OCI-LY7 (cell line): Measurements from ENCODE around the gene USP35. TPM values are rescaled to one million over a fixed set of nuclear protein-coding genes. Genes with fewer than 3 reads are reported as not detected.

Source experiments
- BruUV-seq: library from RNA; stranded (reverse); fragments of 400-500 nt; replicated peaks from 2 replicates; lab custom pipeline; 2021; lab: Mats Ljungman, UMichigan
- CTCF ChIA-PET: fragments of 300-600 bp; sonication (Branson Sonifier 250); formaldehyde crosslinking; loops from one replicate; lab custom pipeline; 2022; ENCODE audit warnings: antibody characterized with exemption; ENCODE audit not compliant: unreplicated experiment; lab: Charles Lee
- POLR2A ChIA-PET: fragments of 300-600 bp; sonication (Branson Sonifier 250); formaldehyde crosslinking; loops from one replicate; lab custom pipeline; 2022; ENCODE audit warnings: antibody characterized with exemption; lab: Charles Lee
- DNase-seq: peaks from one replicate; pipeline ENCODE4 v3.0.0-alpha.2; 2015; ENCODE audit warnings: low spot score
- H2AFZ ChIP-seq: fragments of 200-600 bp; sonication (generic), shearing (Covaris generic); 2 replicates; pipeline ENCODE4 v1.6.1; 2014; ENCODE audit warnings: mild to moderate bottlenecking, antibody characterized with exemption, low read length, moderate library complexity
- H3K27ac ChIP-seq: fragments of 200-600 bp; sonication (generic); 2 replicates; pipeline ENCODE4 v1.5.1; 2014; ENCODE audit warnings: mixed run types, low read depth, mild to moderate bottlenecking, moderate library complexity, low read length, inconsistent platforms; ENCODE audit not compliant: poor library complexity, severe bottlenecking
- H3K36me3 ChIP-seq: fragments of 200-600 bp; sonication (generic); 2 replicates; pipeline ENCODE4 v1.6.1; 2014; ENCODE audit warnings: mild to moderate bottlenecking, antibody characterized with exemption, low read length, moderate library complexity, mixed read lengths; ENCODE audit not compliant: insufficient read depth
- H3K4me1 ChIP-seq: fragments of 200-600 bp; sonication (generic); 2 replicates; pipeline ENCODE4 v1.5.1; 2014; ENCODE audit warnings: mild to moderate bottlenecking, low read length; ENCODE audit not compliant: insufficient read depth, poor library complexity, severe bottlenecking
- H3K4me2 ChIP-seq: fragments of 200-600 bp; sonication (generic); 2 replicates; pipeline ENCODE4 v1.6.1; 2014; ENCODE audit warnings: mild to moderate bottlenecking, low read length
- H3K4me3 ChIP-seq: fragments of 200-600 bp; sonication (generic); 2 replicates; pipeline ENCODE4 v1.5.1; 2014; ENCODE audit warnings: mild to moderate bottlenecking, low read depth, low read length; ENCODE audit not compliant: poor library complexity, severe bottlenecking
- H3K79me2 ChIP-seq: fragments of 200-600 bp; sonication (generic); 2 replicates; pipeline ENCODE4 v1.6.1; 2016; ENCODE audit warnings: low read depth, mild to moderate bottlenecking, low read length, moderate library complexity, mixed read lengths; ENCODE audit not compliant: insufficient read depth
- H3K9me2 ChIP-seq: fragments of 200-600 bp; sonication (generic); 2 replicates; pipeline ENCODE4 v1.6.1; 2016; ENCODE audit warnings: mild to moderate bottlenecking, low read length, mixed read lengths; ENCODE audit not compliant: insufficient read depth
- H3K9me3 ChIP-seq: fragments of 200-600 bp; sonication (generic); 2 replicates; pipeline ENCODE4 v1.6.1; 2014; ENCODE audit warnings: mild to moderate bottlenecking, mixed run types, low read length, mixed read lengths
- H4K20me1 ChIP-seq: fragments of 200-600 bp; sonication (generic); 2 replicates; pipeline ENCODE4 v1.6.1; 2014; ENCODE audit warnings: mild to moderate bottlenecking, antibody characterized with exemption, low read length, moderate library complexity, mixed read lengths; ENCODE audit not compliant: insufficient read depth
- CTCF ChIP-seq: fragments of 200-600 bp; sonication (generic); conservative IDR thresholded peaks from 2 replicates; pipeline ENCODE4 v1.5.1; 2014; ENCODE audit warnings: mild to moderate bottlenecking, antibody characterized with exemption, low read length, moderate library complexity, mixed read lengths
- EZH2phosphoT487 ChIP-seq: fragments of 200-600 bp; sonication (generic); IDR thresholded peaks from 2 replicates; pipeline ENCODE4 v1.6.1; 2018; ENCODE audit warnings: low read depth, borderline replicate concordance, mild to moderate bottlenecking, mixed run types, antibody characterized with exemption, low read length, moderate library complexity, mixed read lengths
- intact Hi-C: fragments of 100-400 bp; cut with micrococcal nuclease; formaldehyde crosslinking; loops from one replicate; pipeline ENCODE4 v1.10.0; 2022; ENCODE audit not compliant: unreplicated experiment
- total RNA-seq, 2 experiments: library from RNA; depleted of rRNA in 1 of 2; stranded (reverse); fragments of >200 nt in 1 of 2; shearing (Covaris generic) in 1 of 2; gene quantifications; 2 replicates each; pipeline ENCODE4 v1.2.3, GENCODE V29; 2014 to 2022

USP35 gene
- total RNA-seq, 2 experiments from 2014 or later = 3.2 to 4.9 TPM

- Histone ChIP-seq H3K4me3 (no peak overlapping the region), H3K9me2 (no peaks in the 10 kb centered on the region), H3K79me2 (no peaks in the 10 kb centered on the region), H2AFZ (no peak overlapping the region), H3K4me2 (no peak overlapping the region), H4K20me1 (no peaks in the 10 kb centered on the region), H3K27ac (no peak overlapping the region), H3K4me1 (peaks cover 15% of the 10 kb centered on the region), H3K9me3 (no peaks in the 10 kb centered on the region), H3K36me3 (no peaks in the 10 kb centered on the region)
- no TSS peak for BruUV-seq
- CTCF ChIA-PET = no interaction called here
- no peak for TF ChIP-seq EZH2phosphoT487
- TF ChIP-seq CTCF = no peak
- POLR2A ChIA-PET = interaction anchor here (0.6 kb wide), 1 partner anchor 35 kb away, joined by 3 read pairs; no protein-coding TSS in a partner anchor
- no peak for DNase-seq
- intact Hi-C loops = no loop called here
These were observed 16.5 kb downstream of the USP35 start for GRCh38 chr11:78205256-78205655.

GRCh38 chr11:78205691-78206090, 17.0 kb downstream of the USP35 start:
- Histone ChIP-seq H2AFZ (no peak overlapping the region), H3K79me2 (no peaks in the 10 kb centered on the region), H3K36me3 (no peaks in the 10 kb centered on the region), H3K4me1 (peaks cover 15% of the 10 kb centered on the region), H3K9me2 (no peaks in the 10 kb centered on the region), H3K27ac (no peak overlapping the region), H4K20me1 (no peaks in the 10 kb centered on the region), H3K9me3 (no peaks in the 10 kb centered on the region), H3K4me3 (no peak overlapping the region), H3K4me2 (no peak overlapping the region)
- BruUV-seq = no TSS peak
- DNase-seq = no peak
- ChIA-PET CTCF (no interaction called here), POLR2A (interaction anchor here (0.6 kb wide), 1 partner anchor 34 kb away, joined by 3 read pairs; no protein-coding TSS in a partner anchor)
- intact Hi-C loops = no loop called here
- TF ChIP-seq EZH2phosphoT487 (no peak), CTCF (no peak)

- no peak for TF ChIP-seq CTCF
- no peak for TF ChIP-seq EZH2phosphoT487
- no peaks in the 10 kb centered on the region for H4K20me1 ChIP-seq
- H3K36me3 ChIP-seq = no peaks in the 10 kb centered on the region
- intact Hi-C loops = no loop called here
- no TSS peak for BruUV-seq
- CTCF ChIA-PET = no interaction called here
- no peaks in the 10 kb centered on the region for H3K9me2 ChIP-seq
- H3K4me2 ChIP-seq = no peak overlapping the region
- no peak overlapping the region for H2AFZ ChIP-seq
- DNase-seq = no peak
- H3K79me2 ChIP-seq = no peaks in the 10 kb centered on the region
- H3K4me1 ChIP-seq = peaks cover 6% of the 10 kb centered on the region
- H3K4me3 ChIP-seq = no peak overlapping the region
- no peaks in the 10 kb centered on the region for H3K9me3 ChIP-seq
- H3K27ac ChIP-seq = no peak overlapping the region
- POLR2A ChIA-PET = no interaction called here
These were observed 19.0 kb downstream of the USP35 start for GRCh38 chr11:78207532-78208256.
